Hepatic stellate cell (primary cell): ENCODE results near the gene ELP5.

Source experiments
- DNase-seq: peaks from one replicate; pipeline ENCODE4 v3.0.0; 2011; ENCODE audit warnings: low spot score

The ELP5 gene

GRCh38 chr17:7219229-7219811 lies 32.7 kb upstream of the ELP5 start:
- no peak for DNase-seq

- peak; percentile 97 for DNase-seq
Observed at GRCh38 chr17:7219812-7220592, 32.0 kb upstream of the ELP5 start, which contains the start of the genes ACADVL and DLG4. Gene ACADVL, plus strand, starts transcription at chr17:7219938. Its CDS starts 47 bp downstream, at chr17:7219985. Gene DLG4, minus strand, starts transcription at chr17:7219836.

GRCh38 chr17:7220593-7221277 lies 31.3 kb upstream of the ELP5 start:
- peak; percentile 74 for DNase-seq

GRCh38 chr17:7221278-7222092 lies 30.5 kb upstream of the ELP5 start:
- DNase-seq, result no peak

- DNase-seq, result no peak
Observed at GRCh38 chr17:7222093-7222971, 29.7 kb upstream of the ELP5 start.

- DNase-seq, result no peak
Observed at GRCh38 chr17:7222972-7223292, 29.1 kb upstream of the ELP5 start.

- no peak for DNase-seq
Observed at GRCh38 chr17:7223375-7223774, 28.6 kb upstream of the ELP5 start.

- no peak for DNase-seq
Observed at GRCh38 chr17:7224110-7224509, 27.9 kb upstream of the ELP5 start.

GRCh38 chr17:7224661-7225111 lies 27.3 kb upstream of the ELP5 start:
- no peak for DNase-seq

- no peak for DNase-seq
Observed at GRCh38 chr17:7225711-7226331, 26.2 kb upstream of the ELP5 start.

GRCh38 chr17:7226721-7227710 lies 25.0 kb upstream of the ELP5 start:
- no peak for DNase-seq

GRCh38 chr17:7228920-7229319 lies 23.1 kb upstream of the ELP5 start:
- no peak for DNase-seq

- DNase-seq, result no peak
Observed at GRCh38 chr17:7229504-7229903, 22.5 kb upstream of the ELP5 start.

GRCh38 chr17:7232114-7232513 lies 19.9 kb upstream of the ELP5 start:
- DNase-seq, result no peak

- no peak for DNase-seq
Observed at GRCh38 chr17:7233701-7234082, 18.3 kb upstream of the ELP5 start.

- DNase-seq, result peak; percentile 98
Observed at GRCh38 chr17:7234083-7234951, 17.7 kb upstream of the ELP5 start, which contains the start of gene DVL2. Gene DVL2, minus strand, starts transcription at chr17:7234517. Its CDS starts 255 bp downstream, at chr17:7234262.

GRCh38 chr17:7235693-7236665 lies 16.0 kb upstream of the ELP5 start:
- no peak for DNase-seq
